AG10803 (cell line): ENCODE data around the gene ERGIC1.

ENCODE experiments used
- DNase-seq: peaks from one replicate; pipeline ENCODE4 v3.0.0; 2010; ENCODE audit warnings: low read depth
- H3K4me3 ChIP-seq: 2 replicates; pipeline ENCODE4 v1.5.1; 2011; ENCODE audit warnings: mild to moderate bottlenecking, low read length, control low read depth
- CTCF ChIP-seq: conservative IDR thresholded peaks from 2 replicates; pipeline ENCODE4 v1.5.1; 2011; ENCODE audit warnings: mild to moderate bottlenecking, low read length, control low read depth, inconsistent platforms

Gene ERGIC1

GRCh38 chr5:172957458-172957857, 123.4 kb downstream of the ERGIC1 start:
- no peak for DNase-seq
- no peak overlapping the region for H3K4me3 ChIP-seq
- TF ChIP-seq CTCF = no peak

GRCh38 chr5:172958331-172959046, 124.4 kb downstream of the ERGIC1 start:
- DNase-seq = peak; percentile 62
- TF ChIP-seq CTCF = no peak
- peak overlapping the region; percentile 75 for H3K4me3 ChIP-seq

GRCh38 chr5:172959824-172960799, 126.1 kb downstream of the ERGIC1 start:
- no peak for TF ChIP-seq CTCF
- DNase-seq = no peak
- peak overlapping the region; percentile 75 for H3K4me3 ChIP-seq

- TF ChIP-seq CTCF = no peak
- H3K4me3 ChIP-seq = no peak overlapping the region
- DNase-seq = no peak
These were observed 135.9 kb downstream of the ERGIC1 start for GRCh38 chr5:172969921-172970320.

GRCh38 chr5:172971482-172971881, 137.4 kb downstream of the ERGIC1 start:
- DNase-seq = no peak
- no peak overlapping the region for H3K4me3 ChIP-seq
- no peak for TF ChIP-seq CTCF

GRCh38 chr5:172972552-172972951, 138.5 kb downstream of the ERGIC1 start:
- TF ChIP-seq CTCF = no peak
- H3K4me3 ChIP-seq = no peak overlapping the region
- no peak for DNase-seq
